Retina (tissue), 1 donor: ENCODE results near the gene CDK11A.
"Not testable (repeated sequence)": the region's sequence is repeated elsewhere in the genome, so short reads cannot be mapped to it uniquely, and the experiment has no call there.

ENCODE experiments used
- DNase-seq: peaks from one replicate; pipeline ENCODE4 v3.0.0-alpha.2; 2016

CDK11A gene

DNA sequence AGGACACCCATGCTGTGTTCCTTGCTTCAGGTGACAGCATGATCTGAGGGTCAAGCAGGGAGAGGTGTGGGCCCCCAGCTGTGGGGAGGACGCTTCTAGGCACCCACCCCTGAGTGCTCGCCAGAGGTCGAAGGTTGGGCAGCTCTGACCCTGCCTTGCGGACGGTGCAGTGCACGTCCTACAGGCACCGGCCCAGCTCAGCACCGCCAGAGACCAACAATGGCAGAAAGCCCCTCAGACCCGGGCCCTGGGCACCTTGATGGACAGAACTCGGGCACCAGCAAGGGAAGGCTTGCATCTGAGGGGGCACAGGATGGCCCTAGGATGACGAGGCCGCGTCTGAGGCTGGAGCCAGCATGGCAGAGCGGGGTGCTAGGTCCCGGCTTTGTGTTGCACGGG lies 29.4 kb upstream of the CDK11A start:
- no peak for DNase-seq

DNA sequence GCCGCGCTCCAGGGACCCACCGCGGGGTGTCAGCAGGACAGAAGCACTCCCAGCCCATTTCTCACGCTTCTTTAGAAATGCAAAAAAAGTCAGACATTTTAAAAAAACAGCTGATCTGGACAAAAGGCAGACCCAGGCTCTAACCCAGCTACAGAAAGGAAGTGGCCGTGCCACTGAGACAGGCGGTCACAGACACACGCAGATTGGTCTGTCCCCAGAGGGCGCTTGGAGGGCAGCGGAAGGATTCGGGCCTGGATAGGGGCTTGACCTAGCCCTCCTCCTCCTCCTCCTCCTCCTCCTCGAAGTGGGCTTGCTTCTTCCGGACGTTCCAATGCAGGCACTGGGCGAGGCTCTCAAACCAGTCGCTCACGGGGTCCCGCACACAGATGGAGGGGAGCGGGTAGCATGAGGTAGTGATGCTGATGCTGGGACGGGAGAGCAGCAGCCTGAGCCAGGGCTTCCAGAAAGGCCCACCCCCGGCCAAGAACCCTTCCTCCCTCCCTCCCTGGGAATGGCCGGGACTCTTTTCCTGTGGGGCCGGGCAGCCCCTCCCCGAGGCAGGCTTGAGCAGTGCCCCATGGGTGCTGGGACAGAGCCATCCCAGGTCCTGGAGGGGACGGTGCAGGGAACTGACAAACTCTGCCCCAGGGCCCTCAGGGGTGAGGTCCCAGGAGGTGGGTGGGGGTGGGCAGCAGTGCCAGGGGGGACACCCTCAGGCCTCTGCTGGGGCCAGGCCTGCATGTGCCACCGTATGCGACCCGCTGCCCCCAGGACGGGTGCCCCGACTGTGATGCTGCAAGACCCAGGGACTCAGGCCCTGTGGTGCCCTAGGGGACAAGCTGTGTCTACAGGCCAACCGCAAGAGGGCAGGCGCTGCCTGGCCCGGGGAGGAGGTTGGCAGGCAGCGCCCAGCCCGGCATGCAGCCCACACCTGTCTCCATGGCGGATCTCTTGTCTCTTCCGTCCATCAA lies 28.8 kb upstream of the CDK11A start:
- DNase-seq = no peak

- DNase-seq = no peak
Observed at GRCh38 chr1:1752190-1752589, 28.0 kb upstream of the CDK11A start.

DNA sequence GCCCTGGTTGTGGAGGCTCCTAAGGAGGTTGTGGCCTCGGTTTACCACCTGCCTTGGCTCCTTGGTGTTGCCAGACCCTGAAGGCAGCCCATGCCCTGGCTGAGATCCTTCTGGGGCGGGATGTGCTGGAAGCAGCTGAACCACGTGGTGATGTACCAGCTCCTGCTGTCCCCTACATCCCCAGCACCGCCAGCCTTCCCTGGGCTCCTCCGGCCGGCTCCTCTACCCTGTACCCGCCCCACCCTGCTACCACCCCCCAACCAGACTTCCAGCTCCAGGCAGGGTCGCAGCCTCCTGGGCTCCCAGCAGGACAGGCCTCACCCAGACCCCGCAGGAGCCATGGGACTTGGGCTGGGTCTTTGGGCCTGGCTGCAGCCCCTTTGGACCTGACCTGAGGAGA lies 25.8 kb upstream of the CDK11A start:
- DNase-seq = not testable (repeated sequence)

DNA sequence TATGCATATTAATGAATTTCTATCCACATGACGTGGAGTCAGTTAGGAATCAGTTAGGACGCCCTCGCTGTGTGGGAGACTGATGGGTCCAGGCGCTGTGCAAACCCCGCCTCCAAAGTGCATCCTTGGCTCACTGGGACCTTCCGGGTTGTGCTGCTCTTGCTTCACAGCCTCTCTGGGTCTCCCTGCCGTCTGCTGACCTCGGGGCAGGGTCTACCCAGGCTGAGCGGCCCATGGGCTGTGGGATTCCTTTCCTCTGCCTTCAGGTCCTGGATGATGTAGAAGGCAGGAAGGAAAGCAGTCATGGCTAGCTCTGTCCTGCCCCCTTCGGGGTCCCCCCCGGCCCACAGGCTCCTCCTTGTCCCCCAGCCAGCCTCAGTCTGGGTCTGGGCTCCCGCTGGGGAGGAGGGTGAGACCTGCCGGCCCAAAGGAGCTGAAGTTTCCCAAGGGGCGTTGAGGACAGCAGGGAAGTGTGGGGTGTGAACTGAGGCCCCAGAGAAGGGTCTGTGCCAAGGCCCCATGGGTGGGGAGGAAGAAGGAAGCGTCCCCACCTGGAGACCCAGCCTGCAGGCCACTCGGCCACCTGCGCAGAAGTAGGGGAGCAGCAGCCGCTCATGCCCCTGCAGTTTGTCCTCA lies 24.6 kb upstream of the CDK11A start:
- no peak for DNase-seq

DNA sequence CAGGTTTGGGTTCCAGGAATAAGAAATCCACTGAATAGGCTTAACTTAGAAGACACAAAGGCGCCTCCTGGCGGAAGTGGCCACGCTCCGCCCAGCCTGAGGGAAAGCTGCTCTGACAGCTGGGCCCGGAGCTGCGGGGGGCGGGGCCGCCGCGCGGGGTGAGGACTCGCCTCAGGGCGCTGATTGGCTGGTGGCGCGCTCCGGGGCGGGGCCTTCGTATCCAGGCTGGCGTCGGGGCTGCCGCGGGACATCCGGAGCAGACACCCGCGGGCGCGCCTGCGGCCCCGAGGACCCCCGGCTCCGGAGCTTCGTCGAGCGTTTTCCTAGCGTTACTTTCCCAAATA lies 22.4 kb upstream of the CDK11A start:
- not testable (repeated sequence) for DNase-seq

GRCh38 chr1:1745651-1746565 lies 21.8 kb upstream of the CDK11A start:
- DNase-seq = peak; percentile 97

DNA sequence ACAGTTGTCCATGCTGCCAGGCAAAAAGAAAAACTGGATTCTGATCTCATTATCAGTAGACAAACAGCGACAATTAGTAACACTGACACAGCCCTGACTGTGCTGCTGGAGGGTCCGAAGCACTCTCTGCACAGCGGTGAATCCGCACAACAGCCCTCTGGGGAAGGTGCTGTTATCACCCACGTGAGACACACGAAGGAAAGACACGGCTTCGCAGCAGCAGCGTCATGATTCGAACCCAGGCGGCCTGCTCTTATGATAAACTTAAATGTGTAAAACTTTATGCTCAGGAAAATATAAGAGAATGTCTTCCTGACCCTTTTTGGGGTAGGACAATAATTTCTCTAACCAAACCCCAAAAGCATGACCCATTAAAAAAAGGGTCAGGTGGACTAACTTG lies 18.4 kb upstream of the CDK11A start:
- not testable (repeated sequence) for DNase-seq

DNA sequence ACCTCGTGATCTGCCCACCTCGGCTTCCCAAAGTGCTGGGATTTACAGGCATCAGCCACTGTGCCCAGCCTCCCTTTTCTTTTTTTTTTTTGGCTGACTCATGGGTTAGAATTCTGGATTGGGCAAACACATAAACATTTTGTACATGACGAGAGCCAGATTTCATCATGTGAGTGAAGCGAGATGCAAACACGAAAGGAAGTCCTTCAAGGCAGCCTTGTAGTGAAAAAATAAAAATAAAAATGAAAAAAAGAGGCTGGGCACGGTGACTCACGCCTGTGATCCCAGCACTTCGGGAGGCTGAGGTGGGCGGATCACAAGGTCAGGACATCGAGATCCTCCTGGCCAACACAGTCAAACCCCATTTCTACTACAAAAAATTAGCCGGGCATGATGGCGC lies 16.9 kb upstream of the CDK11A start:
- DNase-seq = not testable (repeated sequence)

DNA sequence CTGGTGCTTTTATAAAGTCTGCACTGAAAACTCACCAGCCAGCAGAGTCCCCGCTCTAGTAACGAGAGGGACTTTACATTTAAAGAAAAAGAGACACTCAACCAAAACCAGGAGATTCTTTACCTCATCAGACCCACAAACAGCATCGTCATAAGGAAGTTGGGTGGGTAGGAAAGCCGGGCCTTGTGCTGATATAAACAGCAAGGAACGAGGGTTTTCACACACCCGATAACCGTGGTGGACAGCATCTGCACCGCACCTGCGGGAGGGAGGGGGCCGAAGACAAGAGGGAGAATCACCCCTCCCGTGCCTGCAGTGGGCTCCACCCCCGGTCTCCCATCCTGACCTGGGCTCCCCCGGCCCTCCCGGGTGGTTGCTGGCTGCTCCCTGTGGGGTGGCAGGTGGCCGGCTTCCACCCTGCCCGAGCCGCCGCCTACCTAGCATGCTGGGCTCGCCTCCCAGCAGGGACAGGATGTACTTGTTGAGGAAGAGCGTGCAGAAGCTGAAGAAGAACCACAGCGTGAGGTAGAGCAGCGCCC lies 14.7 kb upstream of the CDK11A start:
- DNase-seq = not testable (repeated sequence)

- not testable (repeated sequence) for DNase-seq
Observed at GRCh38 chr1:1737675-1738590, 13.8 kb upstream of the CDK11A start.

GRCh38 chr1:1732381-1732780 lies 8.2 kb upstream of the CDK11A start:
- DNase-seq = no peak

GRCh38 chr1:1730870-1731269 lies 6.7 kb upstream of the CDK11A start:
- no peak for DNase-seq

GRCh38 chr1:1730230-1730629 lies 6.1 kb upstream of the CDK11A start:
- DNase-seq = not testable (repeated sequence)

- not testable (repeated sequence) for DNase-seq
Observed at GRCh38 chr1:1729116-1729816, 5.1 kb upstream of the CDK11A start.

- DNase-seq = not testable (repeated sequence)
Observed at GRCh38 chr1:1728308-1729005, 4.3 kb upstream of the CDK11A start.

GRCh38 chr1:1727131-1727651 lies 3.0 kb upstream of the CDK11A start:
- not testable (repeated sequence) for DNase-seq

DNA sequence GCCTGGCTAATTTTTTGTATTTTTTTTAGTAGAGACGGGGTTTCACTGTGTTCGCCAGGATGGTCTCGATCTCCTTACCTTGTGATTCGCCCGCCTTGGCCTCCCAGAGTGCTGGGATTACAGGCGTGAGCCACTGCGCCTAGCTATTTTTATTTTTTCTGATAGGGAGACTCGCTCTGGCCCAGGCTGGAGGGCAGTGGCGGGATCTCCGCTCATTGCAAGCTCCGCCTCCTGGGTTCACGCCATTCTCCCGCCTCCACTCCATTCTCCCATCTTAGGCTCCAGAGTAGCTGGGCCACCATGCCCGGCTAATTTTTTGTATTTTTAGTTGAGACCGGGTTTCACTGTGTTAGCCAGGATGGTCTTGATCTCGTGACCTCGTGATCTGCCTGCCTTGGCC lies 1.9 kb upstream of the CDK11A start:
- DNase-seq = not testable (repeated sequence)

GRCh38 chr1:1721201-1721600 lies 3.0 kb downstream of the CDK11A start:
- DNase-seq = no peak
